ENCODE results near the gene CXCL17. TPM values are rescaled to one million over a fixed set of nuclear protein-coding genes. Genes with fewer than 3 reads are reported as not detected.

Gene CXCL17
- polyA plus RNA-seq, 1 donor from 2014 or later = 0.25 TPM

GRCh38 chr19:42386974-42387707 is 55.6 kb downstream of the CXCL17 start:
- no peaks in the 10 kb centered on the region for H3K36me3 Mint-ChIP-seq
- peaks cover 10% of the 10 kb centered on the region for H3K27me3 Mint-ChIP-seq

GRCh38 chr19:42380155-42380554 is 62.6 kb downstream of the CXCL17 start:
- Mint-ChIP-seq H3K27me3 (peaks cover 5% of the 10 kb centered on the region), H3K36me3 (no peaks in the 10 kb centered on the region), H3K9me3 (no peaks in the 10 kb centered on the region), H3K4me3 (no peak overlapping the region), H3K4me1 (no peaks in the 10 kb centered on the region), H3K27ac (no peak overlapping the region)

More at GRCh38 chr19:42386974-42387707, 55.6 kb downstream of the CXCL17 start:
- Mint-ChIP-seq H3K9me3 (no peaks in the 10 kb centered on the region), H3K27ac (peak overlapping the region in 2 of 3 donors; percentile 40 to 65), H3K4me3 (peak overlapping the region; percentile 76 to 88 (median 78)), H3K4me1 (peaks cover 3 to 8% (median 7%) of the 10 kb centered on the region in 3 donors)

Other genes with a start within 250 kb of the CXCL17 start
- gene DEDD2, start 225.3 kb downstream of the CXCL17 start, polyA plus RNA-seq = 159 TPM
- gene ZNF526, start 222.6 kb downstream of the CXCL17 start, polyA plus RNA-seq = 8.0 TPM
- gene GSK3A, start 200.3 kb downstream of the CXCL17 start, polyA plus RNA-seq = 24.5 TPM
- gene ERF, start 187.8 kb downstream of the CXCL17 start, polyA plus RNA-seq = 6.7 TPM
- gene CIC, start 173.7 kb downstream of the CXCL17 start, polyA plus RNA-seq = 4.5 TPM
- 0.55 TPM for gene PRR19, start 140.8 kb downstream of the CXCL17 start, polyA plus RNA-seq
- gene PAFAH1B3, start 140.3 kb downstream of the CXCL17 start, polyA plus RNA-seq = 49.0 TPM
- gene TMEM145, start 129.6 kb downstream of the CXCL17 start, polyA plus RNA-seq = not detected
- gene MEGF8, start 117.3 kb downstream of the CXCL17 start, polyA plus RNA-seq = 0.90 TPM
- gene CNFN, start 52.6 kb downstream of the CXCL17 start, polyA plus RNA-seq = 42.5 TPM
- 15.0 TPM for gene LIPE, start 15.6 kb downstream of the CXCL17 start, polyA plus RNA-seq
- 5.4 TPM for gene CEACAM1, start 85.5 kb upstream of the CXCL17 start, polyA plus RNA-seq
- not detected for gene CEACAM8, start 152.0 kb upstream of the CXCL17 start, polyA plus RNA-seq

All from IgD-negative memory B cell (primary cell).